ENCODE data around the gene KIAA1958. TPM values are rescaled to one million over a fixed set of nuclear protein-coding genes. Genes with fewer than 3 reads are reported as not detected.

KIAA1958 gene
- total RNA-seq, 4 donors from 2014 or later = 2.0 to 6.0 (median 4.8) TPM

GRCh38 chr9:112694706-112695555 is 208.3 kb downstream of the KIAA1958 start:
- ATAC-seq (ENCODE audit: low FRiP score) (no peak), DNase-seq (ENCODE audit: low spot score) (no peak)
- TF ChIP-seq CTCF (IDR thresholded peaks at IDR 0.05) = no peak

- ATAC-seq (ENCODE audit: low FRiP score) (no peak), DNase-seq (ENCODE audit: low spot score) (no peak)
- no peak for TF ChIP-seq CTCF (IDR thresholded peaks at IDR 0.05)
Measured at GRCh38 chr9:112696461-112696860, 209.8 kb downstream of the KIAA1958 start.

- DNase-seq (ENCODE audit: low spot score) (no peak), ATAC-seq (ENCODE audit: low FRiP score) (no peak)
- TF ChIP-seq CTCF (IDR thresholded peaks at IDR 0.05) = no peak
Measured at GRCh38 chr9:112699230-112699629, 212.6 kb downstream of the KIAA1958 start.

- no peak for TF ChIP-seq CTCF (IDR thresholded peaks at IDR 0.05)
- ATAC-seq (ENCODE audit: low FRiP score) (no peak), DNase-seq (ENCODE audit: low spot score) (no peak)
Measured at GRCh38 chr9:112700085-112700484, 213.5 kb downstream of the KIAA1958 start.

GRCh38 chr9:112703304-112703703 is 216.7 kb downstream of the KIAA1958 start:
- ATAC-seq (ENCODE audit: low FRiP score) = no peak

GRCh38 chr9:112705768-112706427 is 219.3 kb downstream of the KIAA1958 start:
- ATAC-seq (ENCODE audit: low FRiP score) (no peak), DNase-seq (ENCODE audit: low spot score) (no peak)
- TF ChIP-seq CTCF (IDR thresholded peaks at IDR 0.05) = no peak

More at GRCh38 chr9:112703304-112703703, 216.7 kb downstream of the KIAA1958 start:
- no peak for DNase-seq (ENCODE audit: low spot score)
- TF ChIP-seq CTCF (IDR thresholded peaks at IDR 0.05) = no peak

Measured in omental fat pad (tissue), 4 donors.